Caco-2 (cell line): ENCODE results near the gene LRRK1. TPM values are rescaled to one million over a fixed set of nuclear protein-coding genes. Genes with fewer than 3 reads are reported as not detected.

ENCODE experiments used
- BruUV-seq: library from RNA; stranded (reverse); fragments of 400-500 nt; replicated peaks from 2 replicates; lab custom pipeline; 2021; lab: Mats Ljungman, UMichigan
- CTCF ChIA-PET: fragments of 300-600 bp; sonication (Branson Sonifier 250); formaldehyde crosslinking; loops from one replicate; lab custom pipeline; 2022; ENCODE audit warnings: antibody characterized with exemption; lab: Charles Lee
- POLR2A ChIA-PET: fragments of 300-600 bp; sonication (Branson Sonifier 250); formaldehyde crosslinking; loops from one replicate; lab custom pipeline; 2022; ENCODE audit warnings: antibody characterized with exemption; lab: Charles Lee
- DNase-seq, 2 experiments: peaks; one replicate each; pipeline versions ENCODE4 v3.0.0 to v3.0.0-alpha.2; 2020 to 2022
- H3K27me3 ChIP-seq: replicated peaks from 2 replicates; pipeline ENCODE4 v1.6.0; 2011; ENCODE audit warnings: low read length; ENCODE audit not compliant: control insufficient read depth, insufficient read depth
- H3K36me3 ChIP-seq: 2 replicates; pipeline ENCODE4 v1.5.1; 2011; ENCODE audit warnings: low read length; ENCODE audit not compliant: control insufficient read depth, insufficient read depth
- H3K4me1 ChIP-seq: fragments of 250-450 bp; sonication (Bioruptor Pico); 2 replicates; pipeline ENCODE4 v1.5.1; 2020; ENCODE audit warnings: mild to moderate bottlenecking
- H3K4me3 ChIP-seq: 2 replicates; pipeline ENCODE4 v1.5.1; 2011; ENCODE audit warnings: low read depth, mild to moderate bottlenecking, control low read depth, low read length
- H3K9me3 ChIP-seq: fragments of 250-450 bp; sonication (Bioruptor Pico); 2 replicates; pipeline ENCODE4 v1.5.1; 2020; ENCODE audit warnings: mild to moderate bottlenecking, moderate library complexity
- H3K27ac Mint-ChIP-seq: one replicate; pipeline ENCODE4 v1.8.0; 2022; ENCODE audit warnings: mixed read lengths; ENCODE audit not compliant: unreplicated experiment
- H3K27me3 Mint-ChIP-seq: one replicate; pipeline ENCODE4 v1.8.0; 2022; ENCODE audit warnings: mixed read lengths; ENCODE audit not compliant: insufficient read depth, unreplicated experiment
- H3K36me3 Mint-ChIP-seq: one replicate; pipeline ENCODE4 v1.8.0; 2022; ENCODE audit warnings: mild to moderate bottlenecking, mixed read lengths; ENCODE audit not compliant: insufficient read depth, unreplicated experiment
- H3K4me1 Mint-ChIP-seq: one replicate; pipeline ENCODE4 v1.8.0; 2022; ENCODE audit warnings: low read depth, mixed read lengths; ENCODE audit not compliant: unreplicated experiment
- H3K4me3 Mint-ChIP-seq: one replicate; pipeline ENCODE4 v1.8.0; 2022; ENCODE audit warnings: mild to moderate bottlenecking, moderate library complexity, mixed read lengths; ENCODE audit not compliant: unreplicated experiment
- H3K9me3 Mint-ChIP-seq: one replicate; pipeline ENCODE4 v1.8.0; 2022; ENCODE audit warnings: mixed read lengths; ENCODE audit not compliant: unreplicated experiment
- intact Hi-C: fragments of 100-400 bp; cut with micrococcal nuclease; formaldehyde crosslinking; loops from one replicate; pipeline ENCODE4 v1.10.0; 2022; ENCODE audit not compliant: unreplicated experiment
- total RNA-seq: library from RNA; stranded (reverse); gene quantifications from 2 replicates; pipeline ENCODE4 v1.2.3, GENCODE V29; 2022
- TF ChIP-seq, protein P1 (sequence below), 2 experiments: fragments of 200-600 bp in 1 of 2; IDR thresholded peaks; 1 replicate in 1 of 2; 2 replicates in 1 of 2; pipeline versions ENCODE4 v1.5.1 to v1.8.0; 2011 to 2022; ENCODE audit warnings: antibody characterized with exemption in 1 of 2, control low read depth in 1 of 2, inconsistent platforms in 1 of 2, low read depth in 1 of 2, low read length in 1 of 2, mild to moderate bottlenecking in 1 of 2, moderate library complexity in 1 of 2; ENCODE audit not compliant: insufficient read depth in 1 of 2, severe bottlenecking in 1 of 2, unreplicated experiment in 1 of 2

Gene LRRK1
- total RNA-seq, 1 experiment from 2014 or later: 12.0 TPM

DNA sequence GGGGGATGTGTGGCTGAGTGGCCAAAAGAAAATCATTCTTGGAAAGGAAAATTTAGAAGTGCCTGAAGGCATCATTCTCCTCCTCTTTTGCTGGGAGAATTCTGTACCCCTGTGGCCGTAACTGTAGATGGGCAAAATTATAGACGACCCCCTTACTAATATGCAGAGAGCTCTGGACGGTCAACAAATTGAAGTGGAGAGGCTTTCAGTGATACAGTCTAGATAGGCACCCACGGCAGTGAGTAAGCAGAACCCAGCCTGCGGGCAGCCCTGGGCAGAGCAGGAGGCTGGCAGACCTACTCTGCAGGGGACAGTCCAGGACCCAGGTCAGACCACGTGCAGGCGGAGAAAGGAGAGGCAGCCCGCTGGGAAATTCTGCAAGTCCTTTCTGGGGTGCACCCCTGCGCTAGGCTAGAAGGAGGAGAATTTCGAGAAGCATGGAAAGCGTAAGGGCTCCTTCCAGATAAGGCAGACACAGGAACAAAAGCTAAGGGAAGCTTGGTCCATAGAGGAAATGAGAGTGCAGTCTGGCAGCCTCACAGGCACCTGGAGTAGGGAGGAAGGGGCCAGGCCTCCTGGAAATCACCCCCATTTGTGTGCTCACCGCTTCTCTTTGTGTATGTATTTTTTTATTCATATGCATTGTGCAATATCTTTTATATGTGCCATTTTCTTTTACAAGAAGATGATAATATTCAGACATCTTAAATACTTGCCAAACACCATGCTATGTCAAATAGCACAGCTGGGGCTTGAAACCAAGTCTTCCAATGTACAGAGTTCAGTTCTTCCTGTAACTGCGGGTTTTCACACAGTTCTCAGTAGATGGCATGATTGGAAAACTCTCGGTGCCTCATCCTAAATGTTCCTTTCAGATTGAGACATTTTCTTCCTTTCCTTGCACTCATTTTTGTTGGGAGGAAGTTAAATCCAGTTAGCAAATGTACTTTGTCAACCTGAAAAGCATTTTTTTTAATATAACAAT is 40.2 kb downstream of the LRRK1 start:
- Mint-ChIP-seq H3K27ac (no peak overlapping the region), H3K27me3 (no peaks in the 10 kb centered on the region), H3K9me3 (no peaks in the 10 kb centered on the region), H3K4me1 (no peaks in the 10 kb centered on the region), H3K36me3 (no peaks in the 10 kb centered on the region), H3K4me3 (no peak overlapping the region)
- Histone ChIP-seq H3K9me3 (no peaks in the 10 kb centered on the region), H3K27me3 (no peaks in the 10 kb centered on the region), H3K4me1 (0 out of 2 replicates have a peak, but pooled peaks cover 3% of the 10 kb centered on the region), H3K4me3 (no peak overlapping the region), H3K36me3 (no peaks in the 10 kb centered on the region)
- ChIA-PET POLR2A (no interaction called here), CTCF (interaction anchor here (0.6 kb wide), 1 partner anchor 1418 kb away, joined by 5 read pairs; no protein-coding TSS in a partner anchor)
- no TSS peak for BruUV-seq
- TF ChIP-seq, protein P1, sequence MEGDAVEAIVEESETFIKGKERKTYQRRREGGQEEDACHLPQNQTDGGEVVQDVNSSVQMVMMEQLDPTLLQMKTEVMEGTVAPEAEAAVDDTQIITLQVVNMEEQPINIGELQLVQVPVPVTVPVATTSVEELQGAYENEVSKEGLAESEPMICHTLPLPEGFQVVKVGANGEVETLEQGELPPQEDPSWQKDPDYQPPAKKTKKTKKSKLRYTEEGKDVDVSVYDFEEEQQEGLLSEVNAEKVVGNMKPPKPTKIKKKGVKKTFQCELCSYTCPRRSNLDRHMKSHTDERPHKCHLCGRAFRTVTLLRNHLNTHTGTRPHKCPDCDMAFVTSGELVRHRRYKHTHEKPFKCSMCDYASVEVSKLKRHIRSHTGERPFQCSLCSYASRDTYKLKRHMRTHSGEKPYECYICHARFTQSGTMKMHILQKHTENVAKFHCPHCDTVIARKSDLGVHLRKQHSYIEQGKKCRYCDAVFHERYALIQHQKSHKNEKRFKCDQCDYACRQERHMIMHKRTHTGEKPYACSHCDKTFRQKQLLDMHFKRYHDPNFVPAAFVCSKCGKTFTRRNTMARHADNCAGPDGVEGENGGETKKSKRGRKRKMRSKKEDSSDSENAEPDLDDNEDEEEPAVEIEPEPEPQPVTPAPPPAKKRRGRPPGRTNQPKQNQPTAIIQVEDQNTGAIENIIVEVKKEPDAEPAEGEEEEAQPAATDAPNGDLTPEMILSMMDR (IDR thresholded peaks at IDR 0.05; ENCODE audit: insufficient read depth in 1 of 2, low read depth in 1 of 2, low read length in 1 of 2, severe bottlenecking in 1 of 2, unreplicated experiment in 1 of 2): no peak
- no peak for DNase-seq
- intact Hi-C loops: loop anchor here (5.0 kb wide), 1 partner anchor 48 kb away; no protein-coding TSS in a partner anchor

DNA sequence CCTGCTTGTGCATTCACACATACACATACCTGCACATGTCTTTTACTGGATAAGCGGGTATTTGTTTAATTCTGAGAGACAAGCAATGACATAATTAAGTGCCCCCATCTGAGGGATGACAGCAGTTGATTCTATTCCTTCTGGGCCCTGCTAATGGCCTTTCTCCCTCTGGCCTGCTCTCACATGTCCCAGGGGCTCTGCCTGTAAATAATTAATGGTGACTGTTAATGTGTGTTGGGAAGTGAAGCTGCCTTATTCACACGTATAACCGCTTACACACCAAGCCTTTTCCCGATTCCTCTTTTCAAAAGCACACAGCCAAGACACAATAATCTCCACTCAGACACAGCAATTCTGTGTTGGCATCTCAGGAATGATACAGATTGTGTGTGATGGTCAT is 47.8 kb downstream of the LRRK1 start:
- H3K4me3 ChIP-seq: no peak overlapping the region
- no TSS peak for BruUV-seq
- POLR2A ChIA-PET: no interaction called here
- no peak for DNase-seq
- no peaks in the 10 kb centered on the region for H3K36me3 ChIP-seq
- Mint-ChIP-seq H3K9me3 (no peaks in the 10 kb centered on the region), H3K4me3 (no peak overlapping the region), H3K36me3 (no peaks in the 10 kb centered on the region), H3K27ac (no peak overlapping the region), H3K27me3 (no peaks in the 10 kb centered on the region), H3K4me1 (no peaks in the 10 kb centered on the region)
- no peaks in the 10 kb centered on the region for H3K27me3 ChIP-seq
- TF ChIP-seq, protein P1 (IDR thresholded peaks at IDR 0.05; ENCODE audit: insufficient read depth in 1 of 2, low read depth in 1 of 2, low read length in 1 of 2, severe bottlenecking in 1 of 2, unreplicated experiment in 1 of 2): no peak
- no peaks in the 10 kb centered on the region for H3K9me3 ChIP-seq
- no peaks in the 10 kb centered on the region for H3K4me1 ChIP-seq
- intact Hi-C loops: no loop called here
- CTCF ChIA-PET: no interaction called here

DNA sequence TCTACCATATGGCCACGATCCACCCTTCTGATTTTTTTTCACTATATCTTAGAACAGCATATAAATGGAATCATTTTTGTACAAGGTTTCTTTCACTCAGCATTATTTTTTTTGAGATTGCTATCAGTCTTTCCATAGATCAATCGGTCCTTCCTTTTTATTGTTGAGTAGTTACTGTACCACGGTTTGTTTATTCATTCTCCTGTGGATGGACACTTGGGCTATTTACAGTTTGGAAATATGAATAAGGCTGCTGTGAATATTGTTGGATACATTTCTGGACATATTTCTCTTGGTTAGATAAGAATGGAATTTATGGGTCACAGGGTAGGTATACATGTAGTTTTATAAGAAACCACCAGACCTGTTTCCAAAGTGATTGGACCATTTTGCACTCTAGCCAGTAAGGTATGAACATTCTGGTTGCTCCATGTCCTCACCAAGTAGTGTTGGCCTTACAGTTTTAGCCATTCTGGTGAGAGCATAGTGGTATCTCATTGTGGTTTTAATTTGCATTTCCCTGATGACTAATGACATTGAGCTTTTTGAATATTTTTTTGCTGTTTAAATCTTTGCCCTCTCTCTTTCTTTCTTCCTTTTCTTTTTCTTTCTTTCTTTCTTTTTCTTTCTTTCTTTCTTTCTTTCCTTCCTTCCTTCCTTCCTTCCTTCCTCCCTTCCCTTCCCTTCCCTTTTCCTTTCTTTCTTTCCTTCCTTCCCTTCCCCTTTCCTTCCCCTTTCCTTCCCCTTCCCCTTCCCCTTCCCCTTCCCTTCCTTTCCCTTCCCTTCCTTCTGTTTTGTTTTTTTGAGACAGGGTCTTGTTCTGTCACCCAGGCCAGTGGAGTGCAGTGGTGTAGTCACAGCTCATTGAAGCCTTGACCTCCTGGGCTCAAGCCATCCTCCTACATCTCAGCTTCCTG is 49.2 kb downstream of the LRRK1 start:
- intact Hi-C loops: no loop called here
- H3K27me3 ChIP-seq: no peaks in the 10 kb centered on the region
- no peaks in the 10 kb centered on the region for H3K9me3 ChIP-seq
- H3K4me1 ChIP-seq: no peaks in the 10 kb centered on the region
- H3K36me3 Mint-ChIP-seq: no peaks in the 10 kb centered on the region
- no TSS peak for BruUV-seq
- H3K27me3 Mint-ChIP-seq: no peaks in the 10 kb centered on the region
- ChIA-PET CTCF (no interaction called here), POLR2A (no interaction called here)
- H3K4me1 Mint-ChIP-seq: no peaks in the 10 kb centered on the region
- H3K9me3 Mint-ChIP-seq: no peaks in the 10 kb centered on the region
- TF ChIP-seq, protein P1 (IDR thresholded peaks at IDR 0.05; ENCODE audit: insufficient read depth in 1 of 2, low read depth in 1 of 2, low read length in 1 of 2, severe bottlenecking in 1 of 2, unreplicated experiment in 1 of 2): no peak
- H3K36me3 ChIP-seq: no peaks in the 10 kb centered on the region
- H3K4me3 Mint-ChIP-seq: no peak overlapping the region
- H3K27ac Mint-ChIP-seq: no peak overlapping the region
- H3K4me3 ChIP-seq: no peak overlapping the region
- no peak for DNase-seq
